GM23248 (cell line): ENCODE data around the gene KAZN. TPM values are rescaled to one million over a fixed set of nuclear protein-coding genes. Genes with fewer than 3 reads are reported as not detected.

ENCODE experiments used
- DNase-seq: peaks from one replicate; pipeline ENCODE4 v3.0.0-alpha.2; 2015
- H2AFZ ChIP-seq: fragments of 200-600 bp; sonication (generic); 2 replicates; pipeline ENCODE4 v1.6.1; 2016; ENCODE audit warnings: antibody characterized with exemption
- H3F3A ChIP-seq: fragments of 200-600 bp; sonication (generic); 2 replicates; pipeline ENCODE4 v1.6.1; 2016; ENCODE audit warnings: mild to moderate bottlenecking, antibody characterized with exemption, mixed run types; ENCODE audit not compliant: insufficient read depth
- H3K27ac ChIP-seq: fragments of 200-600 bp; sonication (generic); 2 replicates; pipeline ENCODE4 v1.5.1; 2016; ENCODE audit warnings: mild to moderate bottlenecking
- H3K27me3 ChIP-seq: fragments of 200-600 bp; sonication (generic); replicated peaks from 2 replicates; pipeline ENCODE4 v1.6.1; 2016; ENCODE audit warnings: mild to moderate bottlenecking; ENCODE audit not compliant: insufficient read depth
- H3K36me3 ChIP-seq: fragments of 200-600 bp; sonication (generic); 2 replicates; pipeline ENCODE4 v1.6.1; 2016; ENCODE audit warnings: low read depth, mild to moderate bottlenecking
- H3K4me1 ChIP-seq: fragments of 200-600 bp; sonication (generic); 2 replicates; pipeline ENCODE4 v1.6.1; 2016; ENCODE audit warnings: mild to moderate bottlenecking; ENCODE audit not compliant: insufficient read depth
- H3K4me2 ChIP-seq: fragments of 200-600 bp; sonication (generic); one replicate; pipeline ENCODE4 v1.6.1; 2016; ENCODE audit warnings: mild to moderate bottlenecking; ENCODE audit not compliant: unreplicated experiment
- H3K4me3 ChIP-seq: fragments of 200-600 bp; sonication (generic); 2 replicates; pipeline ENCODE4 v1.5.1; 2016; ENCODE audit warnings: mild to moderate bottlenecking
- H3K79me2 ChIP-seq: fragments of 200-600 bp; sonication (generic); 2 replicates; pipeline ENCODE4 v1.6.1; 2016; ENCODE audit warnings: mild to moderate bottlenecking; ENCODE audit not compliant: insufficient read depth
- H3K9ac ChIP-seq: fragments of 200-600 bp; sonication (generic); 2 replicates; pipeline ENCODE4 v1.6.1; 2016; ENCODE audit warnings: mild to moderate bottlenecking
- H3K9me2 ChIP-seq: fragments of 200-600 bp; sonication (generic); 2 replicates; pipeline ENCODE4 v1.6.1; 2016; ENCODE audit warnings: mixed run types, mild to moderate bottlenecking, moderate library complexity; ENCODE audit not compliant: insufficient read depth
- H3K9me3 ChIP-seq: fragments of 200-600 bp; sonication (generic); one replicate; pipeline ENCODE4 v1.6.1; 2017; ENCODE audit warnings: low read depth
- H4K20me1 ChIP-seq: fragments of 200-600 bp; sonication (generic); 2 replicates; pipeline ENCODE4 v1.6.0; 2016; ENCODE audit not compliant: insufficient read depth
- EZH2 ChIP-seq: fragments of 200-600 bp; sonication (generic); IDR thresholded peaks from 2 replicates; pipeline ENCODE4 v1.6.1; 2018; ENCODE audit warnings: antibody characterized with exemption, mild to moderate bottlenecking; ENCODE audit not compliant: insufficient read depth, poor library complexity, severe bottlenecking
- EZH2phosphoT487 ChIP-seq: fragments of 200-600 bp; sonication (generic); IDR thresholded peaks from 2 replicates; pipeline ENCODE4 v1.6.1; 2018; ENCODE audit warnings: antibody characterized with exemption, moderate library complexity, mild to moderate bottlenecking, low read depth; ENCODE audit not compliant: insufficient read depth
- WGBS, 2 experiments: methylation state at CpG; one replicate each; pipeline ENCODE4 v1.1.6; 2015 to 2017; ENCODE audit warnings: low lambda C conversion rate in 2 of 2, low coverage in 1 of 2; ENCODE audit errors: missing lambda C conversion rate in 2 of 2; 5-methylcytosine and 5-hydroxymethylcytosine counted together
- in situ Hi-C: fragments of 300-500 bp; cut with MboI; formaldehyde crosslinking; loops from 2 replicates; pipeline ENCODE4 v1.15.0; 2020
- polyA plus RNA-seq: library from polyadenylated mRNA; unstranded; fragments of >200 nt; fragmentation: Nextera tagmentation; extraction: Ambion mirVana; gene quantifications from 2 replicates; pipeline ENCODE4 v1.2.1, GENCODE V29; 2016
- total RNA-seq: library from RNA; depleted of rRNA; stranded (reverse); fragments of >200 nt; shearing (Covaris generic); gene quantifications from 2 replicates; pipeline ENCODE4 v1.2.3, GENCODE V29; 2014

Gene KAZN
- total and polyA plus RNA-seq, 2 experiments from 2014 or later, result 4.9 to 7.2 TPM

DNA sequence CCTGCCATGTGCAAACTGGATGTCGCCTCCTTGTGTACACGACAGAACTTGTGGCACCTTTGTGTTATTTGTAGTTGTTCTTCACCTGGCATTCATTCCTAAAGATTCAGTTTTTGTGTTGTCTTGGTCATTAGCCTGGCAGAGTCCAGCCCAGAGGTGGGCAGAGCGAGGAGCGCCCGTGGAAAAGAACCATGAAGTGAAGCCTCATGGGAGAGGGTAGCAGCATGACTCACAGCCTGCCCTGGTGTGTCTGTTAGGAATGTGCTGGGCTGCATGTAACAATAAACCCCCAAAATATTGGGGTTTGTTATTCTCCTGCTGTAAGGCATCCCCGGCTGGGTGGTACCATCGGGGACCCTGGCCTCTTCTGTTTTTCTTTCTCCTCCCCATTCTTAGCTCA is 430.1 kb downstream of the KAZN start:
- Histone ChIP-seq H3K9ac (peak overlapping the region; percentile 24; the same call in 1 of the 2 replicates), H3K4me2 (peak overlapping the region; percentile 51), H3F3A (peaks cover 17% of the 10 kb centered on the region), H4K20me1 (no peaks in the 10 kb centered on the region), H3K36me3 (no peaks in the 10 kb centered on the region), H3K27me3 (no peaks in the 10 kb centered on the region), H3K27ac (peak overlapping the region; percentile 86), H3K79me2 (peaks cover 12% of the 10 kb centered on the region; the same call in 1 of the 2 replicates), H3K4me1 (peaks cover 22% of the 10 kb centered on the region), H2AFZ (no peak overlapping the region), H3K9me2 (no peaks in the 10 kb centered on the region), H3K9me3 (no peaks in the 10 kb centered on the region), H3K4me3 (no peak overlapping the region)
- peak; percentile 30 for DNase-seq
- 78 to 89% methylated on average over 7 of the region's 7 CpGs for WGBS, 2 experiments
- TF ChIP-seq EZH2 (no peak), EZH2phosphoT487 (no peak)
- in situ Hi-C loops, result no loop called here

DNA sequence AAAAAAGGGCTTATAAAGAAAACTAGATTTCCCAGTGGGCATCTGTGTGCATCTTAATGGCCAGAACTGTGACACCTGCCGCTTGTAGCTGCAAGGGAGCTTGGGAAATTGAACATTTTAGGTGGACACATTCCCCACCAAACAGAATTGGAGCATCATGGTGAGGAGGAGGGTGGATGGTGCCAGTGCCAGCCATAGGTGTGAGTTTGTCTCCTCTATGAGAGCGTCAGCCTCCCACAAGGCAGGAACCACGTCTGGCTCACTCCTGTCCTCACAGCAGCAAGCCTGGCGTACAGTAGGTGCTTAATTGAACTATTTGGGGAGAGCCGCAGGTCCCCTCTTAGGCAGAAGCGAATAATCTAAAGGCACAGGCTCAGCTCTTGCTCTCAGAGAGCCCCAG is 430.6 kb downstream of the KAZN start:
- Histone ChIP-seq H3F3A (peaks cover 17% of the 10 kb centered on the region), H3K79me2 (peaks cover 12% of the 10 kb centered on the region; the same call in 1 of the 2 replicates), H3K27ac (peak overlapping the region; percentile 86), H3K9me2 (no peaks in the 10 kb centered on the region), H3K4me2 (no peak overlapping the region), H3K4me3 (no peak overlapping the region), H2AFZ (no peak overlapping the region), H4K20me1 (no peaks in the 10 kb centered on the region), H3K36me3 (no peaks in the 10 kb centered on the region), H3K9me3 (no peaks in the 10 kb centered on the region), H3K9ac (peak overlapping the region; percentile 24; the same call in 1 of the 2 replicates), H3K4me1 (peaks cover 22% of the 10 kb centered on the region), H3K27me3 (no peaks in the 10 kb centered on the region)
- no peak for DNase-seq
- TF ChIP-seq EZH2 (no peak), EZH2phosphoT487 (no peak)
- 98% methylated on average over 6 of the region's 6 CpGs for WGBS, 2 experiments
- in situ Hi-C loops, result no loop called here

DNA sequence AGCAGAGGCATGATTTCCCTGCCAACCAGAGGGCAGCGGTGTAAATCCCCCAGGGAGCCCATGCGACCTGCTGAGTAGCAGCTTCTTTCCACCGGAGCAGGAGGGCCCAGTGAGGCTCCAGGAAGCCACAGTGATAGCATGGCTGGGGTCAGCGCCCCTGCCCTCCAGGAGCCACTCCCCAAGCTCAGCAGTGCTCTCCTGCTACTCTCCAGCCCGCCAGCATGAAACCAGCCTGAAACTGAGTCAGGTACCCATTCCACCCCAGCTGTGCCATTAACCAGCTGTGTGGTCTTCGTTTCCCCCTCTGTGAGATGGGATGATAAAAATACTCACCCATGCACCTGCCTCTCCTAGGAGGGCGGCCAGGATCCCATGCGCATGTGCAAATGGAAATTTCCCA is 431.3 kb downstream of the KAZN start:
- WGBS, 2 experiments, result 92 to 99% methylated on average over 8 of the region's 8 CpGs
- Histone ChIP-seq H3F3A (peaks cover 17% of the 10 kb centered on the region), H3K4me3 (no peak overlapping the region), H3K36me3 (no peaks in the 10 kb centered on the region), H3K27me3 (no peaks in the 10 kb centered on the region), H3K4me2 (no peak overlapping the region), H3K27ac (no peak overlapping the region), H4K20me1 (no peaks in the 10 kb centered on the region), H3K4me1 (peaks cover 22% of the 10 kb centered on the region), H3K79me2 (peaks cover 12% of the 10 kb centered on the region; the same call in 1 of the 2 replicates), H3K9me3 (no peaks in the 10 kb centered on the region), H3K9me2 (no peaks in the 10 kb centered on the region), H2AFZ (no peak overlapping the region), H3K9ac (no peak overlapping the region)
- in situ Hi-C loops, result loop anchor here (10.0 kb wide), 1 partner anchor 105 kb away; no protein-coding TSS in a partner anchor
- no peak for DNase-seq
- TF ChIP-seq EZH2 (no peak), EZH2phosphoT487 (no peak)

DNA sequence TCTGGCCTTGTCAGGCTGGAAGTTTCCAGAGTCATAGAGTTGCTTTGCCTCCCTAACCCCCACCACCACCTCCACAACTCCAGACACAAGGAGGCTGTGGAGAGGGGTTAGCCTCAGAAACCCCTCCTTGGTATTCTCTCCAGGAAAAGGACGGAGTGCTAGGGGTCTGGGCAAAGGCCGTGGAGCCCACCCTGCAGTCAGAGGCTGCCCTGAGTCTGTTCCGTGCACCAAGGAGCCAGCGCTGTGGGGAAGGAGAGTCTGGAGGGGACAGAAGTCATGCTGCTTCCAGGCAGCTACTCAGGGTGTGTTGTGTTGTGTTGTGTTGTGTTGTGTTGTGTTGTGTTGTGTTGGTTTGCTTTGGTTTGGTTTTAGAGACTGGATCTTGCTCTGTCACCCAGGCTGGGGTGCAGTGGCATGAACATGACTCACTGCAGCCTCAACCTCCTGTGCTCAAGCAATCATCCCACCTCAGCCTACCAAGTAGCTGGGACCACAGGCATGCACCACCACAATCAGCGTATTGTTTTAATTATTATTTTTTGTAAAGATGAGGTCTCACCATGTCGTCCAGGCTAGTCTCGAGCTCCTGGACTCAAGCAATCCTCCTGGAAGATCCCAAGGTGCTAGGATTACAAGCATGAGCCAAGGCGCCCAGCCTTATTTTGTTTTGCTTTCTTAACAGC is 432.9 kb downstream of the KAZN start:
- no peak overlapping the region for H3K4me2 ChIP-seq
- no peaks in the 10 kb centered on the region for H3K9me3 ChIP-seq
- H3K79me2 ChIP-seq, result peaks cover 12% of the 10 kb centered on the region; the same call in 1 of the 2 replicates
- H3K36me3 ChIP-seq, result no peaks in the 10 kb centered on the region
- TF ChIP-seq EZH2, result no peak
- no peak for TF ChIP-seq EZH2phosphoT487
- H3K27ac ChIP-seq, result no peak overlapping the region
- H3K4me3 ChIP-seq, result no peak overlapping the region
- H3K9me2 ChIP-seq, result no peaks in the 10 kb centered on the region
- peaks cover 17% of the 10 kb centered on the region for H3F3A ChIP-seq
- no peak overlapping the region for H3K9ac ChIP-seq
- 78 to 87% methylated on average over 8 of the region's 8 CpGs for WGBS, 2 experiments
- H2AFZ ChIP-seq, result no peak overlapping the region
- peaks cover 22% of the 10 kb centered on the region for H3K4me1 ChIP-seq
- H4K20me1 ChIP-seq, result no peaks in the 10 kb centered on the region
- in situ Hi-C loops, result loop anchor here (10.0 kb wide), 1 partner anchor 107 kb away; no protein-coding TSS in a partner anchor
- peak; percentile 21 for DNase-seq
- H3K27me3 ChIP-seq, result no peaks in the 10 kb centered on the region

DNA sequence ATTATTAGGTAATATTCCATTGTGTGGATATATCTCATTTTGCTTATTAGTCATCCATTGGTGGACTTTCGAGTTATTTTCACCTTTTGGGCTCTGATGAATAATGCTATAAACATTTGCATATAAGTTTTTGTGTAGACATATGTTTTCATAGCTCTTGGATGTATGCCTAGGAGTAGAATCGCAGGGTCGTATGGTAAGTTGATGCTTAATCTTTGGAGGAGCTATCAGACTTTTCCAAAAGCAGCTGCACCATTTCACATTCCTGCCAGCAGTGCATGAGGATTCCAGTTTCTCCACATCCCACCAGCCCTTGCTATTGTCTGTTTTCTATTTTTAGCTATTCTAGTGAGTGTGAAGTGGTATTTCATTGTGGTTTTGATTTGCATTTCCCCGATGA is 434.8 kb downstream of the KAZN start:
- H3K9me2 ChIP-seq, result no peaks in the 10 kb centered on the region
- H3K4me3 ChIP-seq, result no peak overlapping the region
- no peaks in the 10 kb centered on the region for H3K36me3 ChIP-seq
- H3K27me3 ChIP-seq, result no peaks in the 10 kb centered on the region
- no peak overlapping the region for H3K4me2 ChIP-seq
- H3K79me2 ChIP-seq, result peaks cover 12% of the 10 kb centered on the region; the same call in 1 of the 2 replicates
- H3K9ac ChIP-seq, result no peak overlapping the region
- H3K4me1 ChIP-seq, result peaks cover 16% of the 10 kb centered on the region
- no peak overlapping the region for H3K27ac ChIP-seq
- H2AFZ ChIP-seq, result no peak overlapping the region
- peaks cover 13% of the 10 kb centered on the region for H3F3A ChIP-seq
- WGBS, 2 experiments, result 47 to 51% methylated on average over 4 of the region's 4 CpGs
- in situ Hi-C loops, result loop anchor here (10.0 kb wide), 1 partner anchor 108 kb away; no protein-coding TSS in a partner anchor
- no peaks in the 10 kb centered on the region for H3K9me3 ChIP-seq
- DNase-seq, result peak; percentile 33
- H4K20me1 ChIP-seq, result no peaks in the 10 kb centered on the region
- no peak for TF ChIP-seq EZH2phosphoT487
